HG03378 (cell line): Measurements from ENCODE around the gene PACSIN2.

Source experiments
- ATAC-seq: cut with Tn5 transposase; IDR thresholded peaks from one replicate; pipeline ENCODE4 v1.9.1; 2021; ENCODE audit warnings: mild to moderate bottlenecking, moderate library complexity; ENCODE audit not compliant: unreplicated experiment

Gene PACSIN2

DNA sequence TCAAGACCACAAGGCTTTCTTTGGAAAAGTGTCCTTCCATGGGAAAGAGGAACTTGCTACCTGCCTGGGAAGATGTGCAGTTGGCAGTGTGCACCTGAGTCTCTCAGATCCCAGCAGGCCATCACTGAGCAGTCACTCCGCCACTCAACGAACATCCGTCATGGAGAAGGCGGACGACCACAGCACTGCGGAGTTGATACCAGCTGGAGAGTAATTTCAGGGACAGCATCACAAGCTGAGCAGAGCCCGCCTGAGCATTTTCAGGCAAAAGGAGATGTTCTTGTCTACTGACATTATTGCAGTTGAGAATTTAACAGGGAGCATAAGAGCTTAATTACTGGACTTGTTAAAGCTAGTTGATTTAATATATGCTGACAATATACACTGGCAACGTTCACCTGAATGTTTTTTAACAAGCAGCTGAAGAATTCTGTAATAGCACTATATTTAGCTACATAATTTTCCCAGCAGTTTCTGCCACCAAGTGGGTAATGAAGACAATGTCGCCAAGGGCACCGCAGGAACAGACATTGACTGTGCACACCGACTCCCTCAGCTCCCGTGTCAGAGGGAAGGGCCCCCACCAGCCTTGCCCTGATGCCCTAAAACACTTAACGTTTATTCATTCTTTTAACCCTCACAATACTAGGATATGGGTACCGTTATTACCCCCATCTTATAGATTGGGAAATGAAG lies 105.4 kb downstream of the PACSIN2 start:
- no peak for ATAC-seq

DNA sequence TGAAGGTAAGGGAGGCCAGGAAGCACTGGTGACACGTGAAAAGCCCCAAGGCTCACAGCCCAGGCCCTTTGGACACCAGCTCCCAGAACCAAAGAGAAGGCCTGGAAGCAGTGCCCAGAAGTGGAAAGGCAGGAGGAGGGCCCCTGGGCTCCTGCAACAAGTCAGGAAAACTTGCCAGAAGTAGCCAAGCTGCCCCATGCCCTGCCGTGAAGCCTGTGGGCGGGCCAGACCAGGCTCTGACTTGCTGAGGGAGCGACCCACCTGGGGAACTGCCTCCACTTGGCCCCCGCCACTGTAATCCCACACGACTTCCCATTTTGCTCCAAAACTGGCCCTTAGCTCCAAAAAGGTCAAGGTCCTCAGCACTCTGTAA lies 106.6 kb downstream of the PACSIN2 start:
- ATAC-seq = no peak

DNA sequence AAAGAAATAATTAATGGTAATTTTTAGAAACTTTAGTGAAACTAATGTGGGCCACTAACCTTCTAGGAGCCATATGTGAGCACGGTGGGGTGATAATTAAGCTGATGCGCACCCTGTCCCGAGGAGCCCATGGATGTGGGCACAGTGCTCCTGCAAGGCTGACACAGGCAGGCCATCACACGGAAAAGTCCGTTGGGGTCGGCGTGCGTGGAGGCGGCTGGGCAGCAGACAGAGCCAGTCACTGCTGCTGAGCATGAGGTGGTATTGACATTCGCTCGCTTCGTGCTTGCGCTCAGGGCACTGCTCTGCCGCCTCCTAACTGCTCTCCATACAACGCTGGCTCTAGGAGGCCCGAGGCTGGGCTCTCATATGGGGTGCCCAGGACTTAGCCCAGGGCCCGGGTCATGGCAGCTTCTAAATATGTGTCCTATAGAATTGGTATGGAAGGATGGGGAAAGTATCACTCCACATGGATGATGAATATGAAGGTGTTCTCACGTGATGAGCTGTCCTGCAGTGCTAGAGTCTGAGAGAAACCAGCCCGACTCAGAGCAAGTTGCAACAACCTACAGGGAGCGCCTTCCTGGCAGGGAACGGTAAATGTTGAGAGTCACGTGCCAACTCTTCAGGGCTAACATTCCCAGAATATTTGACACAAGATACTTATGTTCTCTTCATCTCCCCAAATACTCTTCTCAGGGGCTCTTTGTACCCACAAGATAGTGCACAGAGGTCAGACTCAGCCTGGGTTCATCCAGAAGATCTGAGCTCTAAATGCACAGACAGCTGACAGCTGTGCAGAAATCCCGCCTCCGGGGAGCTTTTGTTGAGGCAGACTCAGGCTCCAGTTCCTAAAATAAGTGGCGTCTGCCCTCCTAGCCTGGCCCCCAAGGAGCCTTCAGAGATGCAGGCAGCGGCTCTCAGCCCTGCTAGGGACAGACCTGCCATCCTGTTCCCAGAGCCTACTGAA lies 107.3 kb downstream of the PACSIN2 start:
- no peak for ATAC-seq

DNA sequence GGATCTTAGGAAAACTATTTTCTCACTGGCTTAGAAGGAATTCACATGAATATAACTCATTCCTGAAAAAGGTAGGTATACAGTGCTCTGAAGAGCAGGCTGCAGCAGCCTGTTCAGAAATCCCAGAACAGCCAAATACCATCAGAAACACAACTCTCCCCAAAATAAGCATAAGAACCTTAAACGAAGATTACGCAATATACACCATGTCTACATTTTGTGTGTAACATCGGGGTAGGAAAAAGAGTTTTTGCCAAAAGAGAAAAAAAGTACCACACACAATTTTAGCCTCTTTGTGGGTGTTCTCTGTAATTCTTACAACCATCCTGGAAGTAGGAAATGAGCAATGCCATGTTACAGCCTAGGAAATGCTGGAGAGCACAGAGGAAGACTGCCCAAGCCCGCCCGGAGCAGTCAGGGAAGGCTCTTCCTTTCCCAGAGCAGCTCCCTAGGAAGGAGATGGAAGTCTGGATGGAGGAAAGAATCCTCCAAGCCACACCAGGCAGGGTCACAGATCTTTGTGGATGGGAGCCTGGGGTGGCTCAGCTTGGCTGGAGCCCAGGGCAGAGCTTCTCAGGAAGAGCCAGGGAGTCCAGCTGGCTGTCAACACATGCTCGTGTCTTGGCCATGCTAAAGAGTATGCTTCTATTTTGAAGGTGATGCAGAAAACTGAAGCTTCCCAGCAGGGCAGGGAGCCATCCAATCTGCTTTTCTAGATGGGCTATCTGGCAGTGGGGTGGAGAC lies 108.2 kb downstream of the PACSIN2 start:
- ATAC-seq = no peak

DNA sequence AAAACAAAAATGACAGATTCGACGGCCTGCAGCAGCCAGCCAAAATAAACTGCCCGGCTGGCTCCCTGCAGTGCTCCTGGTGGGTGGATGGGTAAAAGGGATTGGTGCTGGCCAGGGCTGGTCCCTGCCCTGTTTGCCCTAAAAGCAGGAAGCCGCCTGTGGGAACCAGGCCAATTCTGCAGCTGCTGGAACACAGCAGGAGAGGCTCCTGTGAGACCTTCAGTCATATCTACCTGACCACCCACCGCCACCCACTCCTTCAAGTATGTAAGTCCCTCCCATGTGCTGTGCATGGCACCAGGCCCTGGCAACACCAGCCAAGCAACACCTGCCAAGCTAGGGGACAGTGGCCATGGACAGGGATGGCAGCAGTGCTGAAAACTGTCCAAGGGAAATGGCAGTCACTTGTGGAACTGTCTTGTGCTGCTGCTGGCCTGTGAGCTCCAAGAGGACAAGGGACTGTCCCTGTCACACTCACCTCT lies 109.2 kb downstream of the PACSIN2 start:
- ATAC-seq = no peak

DNA sequence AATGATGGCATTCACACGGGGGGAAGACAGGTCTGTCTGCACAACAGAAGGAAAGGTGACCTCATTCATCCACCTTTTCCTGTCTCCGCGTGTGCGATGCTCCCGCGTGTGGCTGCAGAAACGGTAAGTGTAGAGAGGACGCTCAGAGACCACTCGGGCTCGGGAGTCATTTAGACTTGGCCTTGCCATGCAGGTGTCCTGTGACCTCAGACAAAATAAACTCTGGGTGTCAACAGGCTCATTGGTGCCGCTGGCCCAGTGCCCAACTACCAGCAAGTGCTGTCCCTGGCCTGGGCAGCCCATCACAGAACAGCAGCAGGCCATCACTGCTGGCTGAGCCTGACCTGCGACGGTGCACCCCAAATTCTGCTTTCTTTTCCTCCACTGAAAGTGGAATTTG lies 109.7 kb downstream of the PACSIN2 start:
- no peak for ATAC-seq

DNA sequence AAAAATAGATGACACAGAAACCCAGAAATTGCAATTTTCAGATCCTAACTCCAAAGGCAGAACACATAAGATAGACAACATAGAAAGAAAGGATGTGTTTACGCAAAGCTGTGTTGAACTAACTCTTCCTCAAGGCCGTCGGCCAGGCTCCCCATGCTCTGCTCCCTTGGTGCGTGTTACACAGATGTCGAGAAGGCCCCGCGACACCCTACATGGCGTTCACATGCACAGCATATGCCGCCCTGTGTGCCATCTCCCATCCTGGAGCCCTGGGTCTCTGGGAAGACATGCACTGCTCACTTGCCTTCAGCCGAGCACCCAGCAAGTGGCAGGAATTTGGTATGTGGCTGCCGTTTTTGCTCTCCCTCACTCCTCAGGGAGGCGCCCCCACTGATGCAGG lies 110.9 kb downstream of the PACSIN2 start:
- no peak for ATAC-seq

DNA sequence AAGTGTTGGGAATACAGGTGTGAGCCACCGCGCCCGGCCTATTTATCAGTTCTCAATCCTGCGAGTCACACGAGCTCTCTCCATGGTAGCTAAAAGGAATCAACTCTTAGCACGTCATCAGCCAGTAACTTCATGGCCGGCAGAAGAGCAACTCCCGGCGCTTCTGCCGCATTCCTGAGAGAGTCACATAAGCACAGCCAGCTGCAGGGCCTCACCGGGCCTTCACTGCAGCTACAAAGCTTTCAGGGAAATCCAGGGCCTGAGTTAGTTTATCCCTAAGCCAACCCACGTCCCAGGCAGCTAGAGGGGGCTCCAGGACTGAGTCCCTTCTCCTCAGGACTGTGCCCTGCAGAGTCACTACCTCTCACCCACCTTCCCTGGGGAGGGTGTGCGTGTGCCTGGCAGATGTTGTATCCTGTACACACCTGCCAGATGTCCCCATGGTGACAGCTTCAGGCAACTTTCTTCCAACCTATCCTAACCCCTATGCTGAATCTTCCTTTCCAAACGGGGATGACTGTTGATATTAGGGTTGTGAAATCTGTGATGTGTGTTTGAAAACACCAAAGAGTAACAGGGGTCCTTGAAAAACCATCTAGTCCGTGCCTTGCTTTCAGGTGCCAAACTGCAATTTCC lies 112.0 kb downstream of the PACSIN2 start:
- no peak for ATAC-seq

DNA sequence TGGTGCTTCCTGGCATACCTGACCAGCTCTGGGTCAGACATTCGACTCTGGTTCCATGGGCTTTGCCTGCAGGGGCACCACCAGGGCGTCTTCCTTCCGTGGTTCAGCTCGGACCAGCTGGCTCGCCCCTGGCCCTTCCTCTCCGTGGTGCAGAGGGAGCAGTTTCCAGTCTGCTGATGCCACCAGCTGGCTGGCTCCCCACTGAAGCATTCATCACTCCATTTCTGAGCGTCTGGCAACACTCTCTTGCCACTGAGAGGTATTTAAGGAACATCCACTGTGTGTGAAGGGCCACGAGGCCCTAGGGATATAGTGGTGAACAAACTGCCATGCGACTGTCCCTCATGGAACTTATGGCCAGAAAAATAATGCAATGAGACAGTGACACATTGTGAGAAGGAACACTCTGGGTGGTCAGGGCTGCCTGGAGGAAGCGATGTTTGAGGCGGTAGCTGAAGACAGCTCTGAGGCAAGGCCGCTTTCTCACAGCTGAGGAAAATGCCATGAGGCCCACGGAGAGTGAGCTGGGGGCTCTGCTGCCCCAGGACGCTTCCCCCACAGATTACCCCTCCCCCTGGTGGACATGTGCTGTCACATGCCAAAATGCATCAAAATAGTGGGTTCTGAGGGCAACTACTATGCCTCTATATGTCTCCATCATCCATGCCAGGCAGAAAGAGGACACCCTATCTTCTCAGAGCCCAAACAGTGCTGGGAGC lies 113.0 kb downstream of the PACSIN2 start:
- ATAC-seq = no peak

DNA sequence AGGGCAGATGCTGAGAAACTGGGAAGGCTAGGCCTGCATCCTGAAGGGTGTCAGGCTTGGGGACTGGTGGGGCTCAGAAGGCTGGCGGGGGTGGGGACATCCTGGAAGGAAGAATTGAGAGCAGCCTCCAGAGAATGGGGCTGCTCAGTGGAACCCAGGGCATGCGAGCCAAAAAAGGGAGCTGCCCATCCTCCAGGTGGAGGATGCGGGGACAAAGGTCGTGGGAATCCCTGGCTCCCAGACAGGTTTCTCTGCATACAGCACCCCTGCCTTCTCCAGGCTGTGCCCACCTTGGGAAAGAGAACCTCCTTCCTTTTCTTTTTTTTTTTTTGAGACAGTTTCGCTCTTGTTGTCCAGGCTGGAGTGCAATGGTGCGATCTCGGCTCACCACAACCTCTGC lies 117.0 kb downstream of the PACSIN2 start:
- no peak for ATAC-seq

DNA sequence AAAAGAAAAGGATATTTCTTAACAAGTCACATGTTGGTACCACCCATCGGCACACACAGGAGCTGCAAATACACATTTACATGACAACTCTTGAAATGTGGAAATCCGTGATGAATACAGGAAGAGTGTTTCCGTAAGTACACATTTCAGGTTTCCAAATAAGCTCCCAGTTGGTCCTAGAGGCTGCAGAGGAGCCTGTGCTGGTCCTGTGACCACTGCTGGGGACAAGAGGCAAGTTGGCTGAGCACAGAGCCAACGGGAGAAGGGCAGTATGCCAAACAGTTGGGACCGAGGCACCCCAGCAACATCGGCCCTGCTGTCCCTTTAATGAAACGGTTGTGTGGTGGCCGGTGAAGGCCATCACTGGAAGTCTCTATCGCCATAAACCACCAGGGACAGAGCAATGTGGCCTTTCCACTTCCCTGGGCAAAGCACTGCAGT lies 119.4 kb downstream of the PACSIN2 start:
- ATAC-seq = no peak

DNA sequence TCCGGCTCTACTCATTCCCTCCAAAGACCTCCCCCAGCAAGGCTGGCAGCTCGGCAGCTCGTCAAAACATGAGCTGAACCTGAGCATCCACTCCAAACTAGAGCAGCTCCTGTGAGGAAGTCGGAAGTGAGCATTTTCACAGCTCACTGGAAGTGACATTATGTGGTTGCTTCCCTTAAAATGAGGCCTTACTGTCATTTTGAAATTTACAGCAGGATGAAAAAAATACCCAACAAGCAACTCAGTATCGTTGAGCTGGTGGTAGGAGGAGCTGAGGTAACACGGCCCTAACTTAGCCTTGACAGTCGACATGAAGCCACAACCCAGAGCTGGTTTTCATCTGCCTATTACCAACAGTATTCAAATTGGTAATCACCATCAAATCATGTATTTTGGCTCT lies 119.9 kb downstream of the PACSIN2 start:
- ATAC-seq = no peak

DNA sequence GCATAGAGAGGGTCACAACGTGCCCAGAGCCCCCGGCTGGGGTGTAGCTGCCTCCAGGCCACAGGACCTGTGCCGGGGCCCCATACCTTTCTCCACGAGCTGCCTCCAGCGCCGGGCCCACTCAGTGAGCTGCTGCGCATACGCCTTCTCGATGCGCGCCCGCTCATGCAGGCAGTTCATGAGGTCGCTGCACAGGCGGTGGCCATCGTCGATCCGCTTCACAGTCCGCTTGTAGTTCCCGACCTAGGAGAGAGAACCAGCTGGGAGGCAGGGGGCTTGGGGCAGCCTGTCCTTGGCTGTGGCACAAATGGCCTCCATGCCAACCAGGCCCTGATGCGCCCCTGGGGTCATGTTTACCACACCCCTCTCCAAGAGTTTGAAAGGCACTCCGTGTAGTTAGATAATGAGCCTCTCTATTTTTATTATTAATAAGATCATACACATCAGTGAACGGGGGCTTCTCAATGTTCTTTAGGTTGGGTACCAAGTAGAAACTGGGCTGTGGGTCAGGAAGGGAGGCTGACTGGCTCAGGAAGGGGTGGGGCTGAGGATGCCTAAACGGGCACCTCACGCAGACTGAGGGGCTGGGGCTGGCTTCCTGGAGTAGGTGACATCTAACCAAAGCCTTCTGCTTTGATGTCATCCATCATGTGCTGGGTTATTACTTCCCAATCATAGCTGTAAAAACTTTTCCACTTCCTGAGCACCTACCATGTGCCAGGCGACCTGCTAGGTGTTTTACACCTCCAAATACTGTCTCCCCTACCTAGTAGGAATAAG lies 121.4 kb downstream of the PACSIN2 start:
- no peak for ATAC-seq

DNA sequence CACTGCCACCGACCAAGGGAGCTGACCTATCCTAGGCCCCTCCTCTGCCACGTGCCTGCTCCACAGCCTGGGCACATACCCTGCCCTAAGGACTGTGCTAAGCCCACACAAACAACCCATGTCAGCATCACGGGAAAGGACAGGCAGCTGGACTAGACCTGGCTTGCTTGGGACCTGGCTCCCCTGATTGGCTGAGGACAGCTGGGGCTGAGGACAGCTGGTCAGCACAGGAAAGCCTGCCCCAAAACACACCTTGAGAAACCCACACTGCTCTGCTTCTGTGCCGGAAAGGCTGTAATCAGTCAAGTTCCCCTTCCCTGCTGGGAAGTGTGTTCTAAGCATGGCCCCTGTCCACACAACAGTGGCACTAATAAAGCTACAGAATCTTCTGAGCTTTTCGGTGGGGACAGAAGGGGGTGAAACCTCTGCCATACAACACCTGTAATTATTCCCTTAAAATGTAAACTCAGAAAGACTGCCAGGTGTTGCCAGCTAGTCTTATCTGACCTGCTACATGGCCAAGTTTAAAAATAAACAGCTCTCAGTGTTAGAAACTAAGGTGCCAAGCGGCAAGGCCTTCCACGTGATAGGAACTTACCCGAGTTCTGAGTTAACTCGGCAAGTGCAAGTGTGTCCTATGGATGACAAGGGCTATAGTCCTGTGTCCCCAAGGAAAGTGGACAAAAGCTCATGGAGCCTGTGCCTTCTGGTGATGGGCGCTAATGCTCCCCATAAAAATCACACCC lies 122.2 kb downstream of the PACSIN2 start:
- ATAC-seq = no peak

DNA sequence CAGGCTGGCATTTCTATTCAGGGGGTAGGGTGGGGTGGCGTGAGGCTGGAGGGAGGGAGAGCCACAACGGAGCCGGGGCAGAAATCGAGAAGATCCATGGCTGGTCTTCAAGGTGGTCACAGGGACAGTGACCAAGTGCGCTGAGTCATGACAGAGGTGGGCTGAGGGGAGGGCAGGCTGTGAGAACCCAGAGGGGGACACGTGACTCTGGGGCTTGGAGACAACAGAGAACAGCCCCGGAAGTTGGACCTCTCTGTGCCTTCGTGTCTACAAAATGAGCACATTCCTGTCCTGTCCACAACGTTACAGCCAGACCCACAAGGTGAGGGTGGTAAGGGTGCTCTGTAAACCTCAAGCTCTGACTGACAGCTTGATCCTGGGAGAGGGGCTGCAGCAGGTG lies 122.8 kb downstream of the PACSIN2 start:
- no peak for ATAC-seq

DNA sequence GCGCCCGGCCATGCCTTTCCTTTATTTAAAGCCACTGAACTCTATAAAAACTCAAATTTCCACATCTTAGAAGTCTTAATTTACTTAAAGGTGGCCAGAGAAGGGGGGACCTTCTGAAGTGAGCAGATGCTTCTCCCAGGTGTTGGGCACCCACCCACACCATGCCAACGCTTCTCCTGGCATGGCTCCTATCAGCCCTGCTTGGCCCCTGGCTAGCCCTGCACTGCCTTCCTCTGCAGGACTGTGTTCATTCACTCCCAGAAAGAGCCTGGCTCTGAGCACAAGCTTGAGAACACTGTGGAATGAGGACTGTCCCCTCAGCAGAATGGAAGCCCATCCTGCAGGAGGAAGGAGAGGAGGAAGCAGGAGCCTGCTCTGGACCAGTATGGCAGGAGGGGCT lies 123.3 kb downstream of the PACSIN2 start:
- no peak for ATAC-seq

DNA sequence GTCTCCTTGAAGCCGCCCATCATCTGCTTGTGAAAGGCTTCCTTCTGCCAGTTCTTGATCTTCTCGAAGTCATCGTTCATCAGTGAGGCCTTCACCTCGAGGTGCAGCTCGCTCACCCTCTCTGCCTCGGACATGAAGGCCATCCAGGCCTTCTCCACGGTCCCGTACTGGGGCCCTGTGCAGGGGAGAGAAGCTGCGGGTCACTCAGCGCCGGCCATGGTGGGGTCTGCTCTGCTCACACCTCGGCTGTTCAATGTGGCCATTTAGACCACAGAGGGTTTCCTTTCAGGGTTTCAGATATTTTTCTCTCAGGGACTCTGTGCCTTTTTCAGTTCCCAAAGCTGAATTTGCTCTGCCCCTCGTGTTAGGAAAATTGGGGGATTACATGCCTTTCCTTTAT lies 123.9 kb downstream of the PACSIN2 start:
- ATAC-seq = no peak

DNA sequence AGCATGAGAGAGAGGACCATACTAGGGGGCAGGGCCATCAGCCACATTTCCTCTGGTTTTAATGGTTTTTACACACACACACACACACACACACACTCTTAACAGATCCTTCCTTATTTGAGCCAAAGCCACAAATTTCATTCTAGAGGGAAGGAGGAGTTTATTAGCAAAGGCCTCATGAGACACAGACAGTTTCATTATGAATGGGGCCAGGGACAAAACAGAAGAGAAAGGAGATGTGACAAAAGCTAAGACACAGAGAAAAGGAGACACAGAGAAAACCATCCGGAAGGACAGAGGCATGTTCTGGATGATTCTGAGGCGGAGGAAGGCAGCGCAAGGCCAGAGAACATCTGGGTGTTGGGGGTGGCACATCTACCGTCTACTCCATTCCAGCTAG lies 125.6 kb downstream of the PACSIN2 start:
- ATAC-seq = peak; percentile 53
